Stomach smooth muscle (tissue), 2 donors: ENCODE results near the gene SEL1L3.

ENCODE experiments used
- H3K27ac ChIP-seq: one replicate; pipeline ENCODE4 v1.7.0; 2013; ENCODE audit warnings: mild to moderate bottlenecking, low read length, inconsistent platforms
- H3K27me3 ChIP-seq, 2 donors: one replicate each; pipeline ENCODE4 v1.7.0; 2013; ENCODE audit warnings: low read length in 2 of 2; ENCODE audit not compliant: insufficient read depth in 2 of 2, control insufficient read depth in 1 of 2
- H3K36me3 ChIP-seq, 2 donors: one replicate each; pipeline ENCODE4 v1.7.0; 2013; ENCODE audit warnings: low read length in 2 of 2; ENCODE audit not compliant: control insufficient read depth in 2 of 2, insufficient read depth in 2 of 2
- H3K4me1 ChIP-seq: one replicate; pipeline ENCODE4 v1.7.0; 2013; ENCODE audit warnings: low read length; ENCODE audit not compliant: control insufficient read depth, insufficient read depth
- H3K4me3 ChIP-seq, 2 donors: one replicate each; pipeline ENCODE4 v1.7.0; 2013; ENCODE audit warnings: low read length in 2 of 2
- H3K9ac ChIP-seq, 2 donors: one replicate each; pipeline ENCODE4 v1.7.0; 2013; ENCODE audit warnings: low read length in 2 of 2, mild to moderate bottlenecking in 1 of 2
- H3K9me3 ChIP-seq, 2 donors: one replicate each; pipeline ENCODE4 v1.7.0; 2013; ENCODE audit warnings: low read length in 2 of 2; ENCODE audit not compliant: control insufficient read depth in 2 of 2
- donor health status: healthy.
- donor health status: Pancreatic carcinoma.

The SEL1L3 gene

GRCh38 chr4:25815586-25815985, 47.2 kb downstream of the SEL1L3 start:
- Histone ChIP-seq H3K27me3 (peaks cover 0 to 2% of the 10 kb centered on the region in 2 donors), H3K9ac (no peak overlapping the region), H3K36me3 (no peaks in the 10 kb centered on the region), H3K27ac (no peak overlapping the region), H3K9me3 (no peaks in the 10 kb centered on the region), H3K4me3 (no peak overlapping the region), H3K4me1 (peaks cover 3% of the 10 kb centered on the region)

GRCh38 chr4:25814301-25815136, 48.3 kb downstream of the SEL1L3 start:
- Histone ChIP-seq H3K4me3 (no peak overlapping the region), H3K27me3 (peaks cover 0 to 2% of the 10 kb centered on the region in 2 donors), H3K4me1 (peaks cover 3% of the 10 kb centered on the region), H3K36me3 (no peaks in the 10 kb centered on the region), H3K9ac (no peak overlapping the region), H3K27ac (no peak overlapping the region), H3K9me3 (no peaks in the 10 kb centered on the region)

DNA sequence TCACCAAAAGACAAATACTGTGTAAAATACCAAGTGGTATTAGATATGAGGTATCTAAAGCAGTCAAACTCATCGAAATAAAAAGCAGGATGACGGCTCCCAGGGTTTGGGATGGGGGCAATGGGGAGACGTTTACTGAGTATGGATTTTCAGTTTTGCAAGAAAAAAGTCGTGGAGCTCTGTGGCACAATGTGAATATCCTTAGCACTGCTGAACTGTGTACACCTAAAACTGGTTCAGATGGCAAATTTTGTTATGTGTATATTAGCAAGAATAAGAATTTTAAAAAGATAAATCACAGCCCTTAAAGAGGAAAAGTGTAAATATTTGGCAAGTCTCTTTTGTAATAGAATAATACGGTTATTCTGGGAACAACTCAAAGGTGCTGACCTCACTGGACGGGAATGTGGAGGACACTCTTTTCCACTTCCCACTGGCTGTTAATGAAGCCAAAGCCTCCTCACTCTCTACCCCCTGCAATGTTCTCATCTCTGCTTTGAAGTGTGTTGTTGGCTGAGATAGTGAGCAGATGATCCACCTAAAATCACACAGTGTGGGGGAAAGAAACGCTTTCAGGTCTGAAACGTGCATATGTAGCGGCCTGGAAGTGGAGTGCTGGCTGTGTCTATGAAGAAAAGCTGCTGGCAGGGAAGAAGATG, 49.2 kb downstream of the SEL1L3 start:
- peaks cover 0 to 2% of the 10 kb centered on the region in 2 donors for H3K27me3 ChIP-seq
- H3K4me1 ChIP-seq = peaks cover 3% of the 10 kb centered on the region
- no peaks in the 10 kb centered on the region for H3K9me3 ChIP-seq
- no peak overlapping the region for H3K9ac ChIP-seq
- H3K27ac ChIP-seq = no peak overlapping the region
- no peak overlapping the region for H3K4me3 ChIP-seq
- no peaks in the 10 kb centered on the region for H3K36me3 ChIP-seq

DNA sequence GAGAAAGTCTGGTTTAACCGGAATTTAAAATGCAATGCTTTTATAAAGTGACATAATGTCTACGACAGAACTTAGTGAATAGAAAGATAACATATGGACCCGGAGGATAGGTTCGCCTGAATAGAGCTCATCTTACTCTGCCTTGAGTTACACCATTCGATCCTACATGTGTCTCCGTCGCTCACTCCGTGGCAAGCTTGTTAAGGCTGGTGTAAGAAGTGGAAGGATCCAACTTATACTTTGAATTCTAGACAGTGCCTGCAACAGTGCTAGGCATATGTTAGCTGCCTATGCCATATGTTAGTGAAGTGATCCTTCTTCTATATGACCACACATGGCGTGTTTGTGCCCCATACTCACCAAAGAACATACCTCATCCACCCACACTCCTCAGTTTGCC, 50.9 kb downstream of the SEL1L3 start:
- H3K36me3 ChIP-seq = no peaks in the 10 kb centered on the region
- no peak overlapping the region for H3K27ac ChIP-seq
- H3K4me3 ChIP-seq = no peak overlapping the region
- no peak overlapping the region for H3K9ac ChIP-seq
- peaks cover 0 to 2% of the 10 kb centered on the region in 2 donors for H3K27me3 ChIP-seq
- H3K9me3 ChIP-seq = no peaks in the 10 kb centered on the region
- H3K4me1 ChIP-seq = peaks cover 3% of the 10 kb centered on the region

DNA sequence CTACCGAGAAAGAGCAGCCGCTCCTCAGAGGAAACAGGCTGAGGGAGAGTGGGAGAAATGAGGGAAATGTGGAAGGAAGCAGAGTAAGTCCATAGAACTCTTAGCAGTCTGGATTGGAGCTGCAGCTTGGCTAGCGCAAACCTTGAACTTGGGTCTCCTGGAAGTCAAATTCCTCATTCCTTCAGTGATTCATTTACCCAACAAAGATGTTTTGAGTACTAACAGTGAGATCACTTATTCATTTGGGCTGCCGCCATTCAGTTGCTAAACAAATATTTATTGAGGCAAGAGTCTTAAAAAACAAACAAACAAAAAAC, 51.5 kb downstream of the SEL1L3 start:
- H3K9me3 ChIP-seq = no peaks in the 10 kb centered on the region
- H3K4me3 ChIP-seq = no peak overlapping the region
- H3K27ac ChIP-seq = no peak overlapping the region
- no peak overlapping the region for H3K9ac ChIP-seq
- peaks cover 3% of the 10 kb centered on the region for H3K4me1 ChIP-seq
- no peaks in the 10 kb centered on the region for H3K36me3 ChIP-seq
- H3K27me3 ChIP-seq = peaks cover 0 to 2% of the 10 kb centered on the region in 2 donors

DNA sequence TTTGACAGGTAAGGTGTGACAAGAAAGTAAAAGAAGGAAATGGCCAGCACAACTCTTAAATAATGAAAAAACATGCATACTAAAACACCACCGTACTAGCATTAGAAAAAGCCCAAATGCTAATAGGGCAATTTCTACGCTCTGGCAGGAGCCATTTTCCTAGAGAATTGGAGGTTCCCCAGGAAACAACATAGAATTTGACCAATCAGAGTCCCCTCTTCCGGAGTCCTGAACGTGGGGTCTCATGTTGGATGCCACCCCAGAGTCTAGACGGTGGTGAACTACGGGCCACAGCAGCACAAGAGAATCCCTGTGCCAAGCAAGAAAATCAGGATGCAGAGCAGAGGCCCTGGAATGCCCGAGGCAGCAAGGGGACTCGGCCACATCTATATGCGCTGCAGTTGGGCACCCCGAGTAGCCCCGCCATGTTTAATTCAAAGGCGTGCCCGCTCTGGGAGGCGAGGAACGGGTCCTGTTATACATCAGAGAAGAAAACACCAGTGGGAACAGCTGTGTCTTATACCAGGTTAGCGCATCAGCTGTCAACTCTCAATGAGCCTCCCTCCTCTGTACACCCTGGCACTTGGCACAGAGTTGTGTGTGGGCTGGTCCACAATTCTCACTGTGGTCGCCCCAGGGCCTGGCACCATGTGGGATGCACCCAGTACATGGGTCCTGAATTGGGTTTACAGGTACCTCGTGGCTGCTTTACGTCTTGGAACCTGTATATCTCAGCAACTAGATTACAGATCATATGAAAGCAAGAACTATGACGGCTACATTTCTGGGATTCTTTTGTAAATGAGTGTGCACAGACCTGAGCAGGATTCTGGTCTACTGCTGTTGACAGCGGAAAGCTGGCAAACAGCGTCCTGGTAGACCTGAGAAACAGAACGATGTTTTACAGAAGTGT, 52.1 kb downstream of the SEL1L3 start:
- H3K36me3 ChIP-seq = no peaks in the 10 kb centered on the region
- peaks cover 3% of the 10 kb centered on the region for H3K4me1 ChIP-seq
- H3K4me3 ChIP-seq = no peak overlapping the region
- no peak overlapping the region for H3K9ac ChIP-seq
- peaks cover 0 to 2% of the 10 kb centered on the region in 2 donors for H3K27me3 ChIP-seq
- H3K27ac ChIP-seq = no peak overlapping the region
- H3K9me3 ChIP-seq = no peaks in the 10 kb centered on the region

DNA sequence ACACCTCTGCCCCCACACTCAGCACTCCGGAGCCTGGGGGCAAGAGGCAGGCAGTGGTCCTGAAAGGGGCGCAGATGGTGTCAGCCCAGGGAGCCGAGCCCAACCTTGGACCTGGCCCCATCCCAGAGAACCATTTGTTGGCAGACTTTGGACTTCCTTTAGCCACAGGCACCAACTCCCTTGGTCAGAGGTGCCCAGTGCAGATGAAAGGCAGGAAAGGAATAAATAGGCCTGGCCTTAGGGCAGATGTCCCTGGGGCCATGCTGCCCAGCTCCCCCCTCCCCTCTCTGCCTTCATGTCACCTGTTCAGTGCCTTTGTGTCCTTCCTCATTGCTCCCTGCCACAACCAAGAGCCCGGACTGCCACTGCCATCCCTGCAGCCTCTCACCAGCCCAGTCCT, 52.8 kb downstream of the SEL1L3 start:
- Histone ChIP-seq H3K27me3 (peaks cover 0 to 2% of the 10 kb centered on the region in 2 donors), H3K9ac (no peak overlapping the region), H3K4me3 (no peak overlapping the region), H3K9me3 (no peaks in the 10 kb centered on the region), H3K36me3 (no peaks in the 10 kb centered on the region), H3K27ac (no peak overlapping the region), H3K4me1 (peaks cover 3% of the 10 kb centered on the region)

GRCh38 chr4:25807102-25807728, 55.6 kb downstream of the SEL1L3 start:
- Histone ChIP-seq H3K4me3 (no peak overlapping the region), H3K36me3 (no peaks in the 10 kb centered on the region), H3K9me3 (no peaks in the 10 kb centered on the region), H3K27ac (no peak overlapping the region), H3K4me1 (no peaks in the 10 kb centered on the region), H3K9ac (no peak overlapping the region), H3K27me3 (peaks cover 0 to 2% of the 10 kb centered on the region in 2 donors)

DNA sequence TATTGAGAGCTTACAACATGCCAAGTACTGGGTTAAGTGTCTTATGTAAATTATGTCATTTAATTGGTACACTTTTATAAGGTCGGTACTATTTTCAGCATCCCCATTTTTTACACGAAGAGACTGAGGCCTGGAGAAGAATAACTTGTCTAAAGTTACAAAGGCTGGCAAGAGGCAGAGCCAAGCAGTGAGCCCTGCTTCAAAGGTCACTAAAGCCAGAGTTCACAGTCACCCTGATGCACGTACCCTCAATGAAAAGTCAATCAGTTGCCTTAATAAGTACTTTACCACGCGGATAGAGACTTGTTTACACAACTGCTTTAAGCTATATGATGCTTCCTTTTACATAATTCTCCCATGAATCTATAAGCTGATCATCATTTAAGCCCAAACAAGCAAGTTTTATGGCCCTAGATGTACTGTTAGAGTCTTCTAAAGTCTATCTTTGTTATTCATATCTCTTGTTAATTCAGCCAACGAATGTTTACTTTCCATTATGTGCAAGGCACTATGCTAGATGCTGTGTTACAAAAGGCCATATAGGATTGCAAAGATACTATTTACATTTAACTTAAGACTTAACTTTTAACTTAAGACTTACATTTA, 57.4 kb downstream of the SEL1L3 start:
- Histone ChIP-seq H3K4me1 (no peaks in the 10 kb centered on the region), H3K9ac (no peak overlapping the region), H3K36me3 (no peaks in the 10 kb centered on the region), H3K27me3 (no peaks in the 10 kb centered on the region), H3K27ac (no peak overlapping the region), H3K4me3 (no peak overlapping the region), H3K9me3 (no peaks in the 10 kb centered on the region)

GRCh38 chr4:25803720-25804225, 59.0 kb downstream of the SEL1L3 start:
- H3K9me3 ChIP-seq = no peaks in the 10 kb centered on the region
- no peak overlapping the region for H3K9ac ChIP-seq
- H3K27ac ChIP-seq = no peak overlapping the region
- no peaks in the 10 kb centered on the region for H3K27me3 ChIP-seq
- H3K36me3 ChIP-seq = no peaks in the 10 kb centered on the region
- no peak overlapping the region for H3K4me3 ChIP-seq
- no peaks in the 10 kb centered on the region for H3K4me1 ChIP-seq
